ENCODE results near the gene SLC6A11. TPM values are rescaled to one million over a fixed set of nuclear protein-coding genes. Genes with fewer than 3 reads are reported as not detected.

Gene SLC6A11
- total RNA-seq, 1 experiment from 2014 or later: 1.5 TPM

DNA sequence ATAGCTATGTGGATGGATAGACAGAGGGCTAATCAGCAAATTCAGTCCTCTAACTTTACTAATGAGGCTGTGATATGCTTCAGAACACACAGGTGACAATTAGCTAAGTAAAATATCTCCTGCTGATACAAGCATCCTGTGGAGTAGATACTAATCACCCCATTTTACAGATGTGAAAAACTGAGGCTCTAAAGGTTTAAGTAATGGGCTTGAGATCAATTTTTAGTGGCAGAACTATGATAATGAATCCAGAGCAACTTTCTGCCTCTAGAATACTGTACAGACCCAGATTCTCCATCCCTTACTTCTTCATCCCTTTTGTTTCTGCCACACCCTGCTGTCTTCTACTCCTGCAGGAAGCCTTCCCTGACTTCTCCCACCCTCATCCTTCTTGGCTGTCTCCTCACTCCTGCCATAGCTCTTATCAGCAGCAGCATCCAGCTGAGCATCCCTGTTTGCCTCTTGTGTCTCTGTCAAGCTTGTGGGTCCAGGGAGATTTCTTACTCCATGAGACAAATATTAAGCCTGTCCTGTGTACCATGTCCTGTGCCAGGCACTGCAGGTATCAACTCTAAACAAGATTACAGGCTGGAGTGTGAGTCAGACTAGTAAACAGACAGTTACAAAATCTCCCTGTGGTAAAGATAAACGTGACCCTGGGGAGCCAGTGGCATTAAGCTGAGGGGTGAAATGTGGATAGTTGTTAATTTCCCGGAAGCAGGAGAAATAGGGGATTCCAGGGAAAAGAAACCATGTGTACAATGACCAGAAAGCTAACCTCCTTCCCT, 39.2 kb downstream of the SLC6A11 start:
- H3K27me3 Mint-ChIP-seq (ENCODE audit: low read depth): peaks cover 69% of the 10 kb centered on the region
- no peak overlapping the region for H4K5ac ChIP-seq (ENCODE audit: insufficient read length, low read depth, low read length)
- H2BK12ac ChIP-seq (ENCODE audit: insufficient read length, low read depth, low read length): no peak overlapping the region
- H3K79me1 ChIP-seq (ENCODE audit: insufficient read depth, low read depth, low read length, poor library complexity, severe bottlenecking): no peaks in the 10 kb centered on the region
- H3K4me1 Mint-ChIP-seq: peaks cover 0 to 4% of the 10 kb centered on the region in 2 experiments; a peak in 1 of 4 replicates
- H3K4me2 ChIP-seq (ENCODE audit: insufficient read depth, insufficient read length, low read length): no peak overlapping the region
- H3K9me3 ChIP-seq (ENCODE audit: control insufficient read depth, low read depth, low read length): no peaks in the 10 kb centered on the region
- no peak overlapping the region for H3K23ac ChIP-seq (ENCODE audit: insufficient read length, low read depth, low read length)
- no peak overlapping the region for H2BK20ac ChIP-seq (ENCODE audit: low read depth, low read length, poor library complexity, severe bottlenecking)
- no peak overlapping the region for H3K18ac ChIP-seq (ENCODE audit: insufficient read length, low read depth, low read length)
- no peak overlapping the region for H4K8ac ChIP-seq (replicated peaks; ENCODE audit: insufficient read length, low read depth, low read length)
- no peak overlapping the region for H2BK120ac ChIP-seq (ENCODE audit: low read depth, low read length, poor library complexity, severe bottlenecking)
- no peak overlapping the region for H3T11ph ChIP-seq (ENCODE audit: low read length)
- WGBS (ENCODE audit: extremely low coverage, insufficient read length, low lambda C conversion rate): no CpG with 5 or more reads among the region's 2 CpGs
- H4K91ac ChIP-seq (ENCODE audit: insufficient read length, low read depth, low read length): no peak overlapping the region
- H3K4me3 Mint-ChIP-seq: no peak overlapping the region
- no peaks in the 10 kb centered on the region for H3K79me2 ChIP-seq (ENCODE audit: insufficient read depth, low read length)
- no peak overlapping the region for H2AFZ ChIP-seq (ENCODE audit: low read length)
- no peak overlapping the region for H3K56ac ChIP-seq (ENCODE audit: insufficient read length, low read depth, low read length)
- no peaks in the 10 kb centered on the region for H3K36me3 Mint-ChIP-seq (ENCODE audit: insufficient read depth in 1 of 3, low read depth in 3 of 3)
- H3K4me1 ChIP-seq (ENCODE audit: insufficient read depth, low read length): no peaks in the 10 kb centered on the region
- H3K27ac ChIP-seq (ENCODE audit: insufficient read length, low read depth, low read length): no peak overlapping the region
- H2BK5ac ChIP-seq (ENCODE audit: insufficient read length, low read length): no peak overlapping the region
- H4K20me1 ChIP-seq (ENCODE audit: control insufficient read depth, insufficient read depth, insufficient read length): no peaks in the 10 kb centered on the region
- H3K4ac ChIP-seq (ENCODE audit: low read depth, low read length): no peak overlapping the region
- DNase-seq: no peak
- H2AK5ac ChIP-seq (ENCODE audit: insufficient read length, low read length): no peak overlapping the region
- H3K23me2 ChIP-seq (ENCODE audit: insufficient read length, low read depth, low read length, poor library complexity, severe bottlenecking): no peaks in the 10 kb centered on the region
- TF ChIP-seq, protein P1, sequence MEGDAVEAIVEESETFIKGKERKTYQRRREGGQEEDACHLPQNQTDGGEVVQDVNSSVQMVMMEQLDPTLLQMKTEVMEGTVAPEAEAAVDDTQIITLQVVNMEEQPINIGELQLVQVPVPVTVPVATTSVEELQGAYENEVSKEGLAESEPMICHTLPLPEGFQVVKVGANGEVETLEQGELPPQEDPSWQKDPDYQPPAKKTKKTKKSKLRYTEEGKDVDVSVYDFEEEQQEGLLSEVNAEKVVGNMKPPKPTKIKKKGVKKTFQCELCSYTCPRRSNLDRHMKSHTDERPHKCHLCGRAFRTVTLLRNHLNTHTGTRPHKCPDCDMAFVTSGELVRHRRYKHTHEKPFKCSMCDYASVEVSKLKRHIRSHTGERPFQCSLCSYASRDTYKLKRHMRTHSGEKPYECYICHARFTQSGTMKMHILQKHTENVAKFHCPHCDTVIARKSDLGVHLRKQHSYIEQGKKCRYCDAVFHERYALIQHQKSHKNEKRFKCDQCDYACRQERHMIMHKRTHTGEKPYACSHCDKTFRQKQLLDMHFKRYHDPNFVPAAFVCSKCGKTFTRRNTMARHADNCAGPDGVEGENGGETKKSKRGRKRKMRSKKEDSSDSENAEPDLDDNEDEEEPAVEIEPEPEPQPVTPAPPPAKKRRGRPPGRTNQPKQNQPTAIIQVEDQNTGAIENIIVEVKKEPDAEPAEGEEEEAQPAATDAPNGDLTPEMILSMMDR (conservative IDR thresholded peaks at IDR 0.05): no peak
- no peak overlapping the region for H3K9ac ChIP-seq (ENCODE audit: extremely low read depth, insufficient read length, low read length)
- H3K27ac Mint-ChIP-seq: no peak overlapping the region
- H3K9me3 Mint-ChIP-seq: peaks cover 0 to 2% of the 10 kb centered on the region in 2 experiments; a peak in 3 of 5 replicates
- no peak overlapping the region for H2BK15ac ChIP-seq (ENCODE audit: low read depth, low read length)
- H3K14ac ChIP-seq (ENCODE audit: insufficient read depth, low read length): no peak overlapping the region
- no peaks in the 10 kb centered on the region for H3K27me3 ChIP-seq (ENCODE audit: insufficient read depth, low read length)
